HL-60/S4 (cell line): ENCODE data around the gene SLC25A41.

Experiments
- in situ Hi-C: fragments of 300-500 bp; cut with MboI; formaldehyde crosslinking; loops from 2 replicates; pipeline ENCODE4 v1.14.3; 2022; ENCODE audit warnings: low sequenced_read_pairs

The SLC25A41 gene

GRCh38 chr19:6460099-6460884, 26.7 kb upstream of the SLC25A41 start:
- in situ Hi-C loops = no loop called here

- in situ Hi-C loops = no loop called here
These were observed 25.9 kb upstream of the SLC25A41 start, which contains the start of gene SLC25A23 for GRCh38 chr19:6459262-6460098. Gene SLC25A23, minus strand, starts transcription at chr19:6459792. Its CDS starts 164 bp downstream, at chr19:6459628.

GRCh38 chr19:6458695-6459261, 25.2 kb upstream of the SLC25A41 start:
- in situ Hi-C loops = no loop called here

- in situ Hi-C loops = no loop called here
These were observed 24.6 kb upstream of the SLC25A41 start for GRCh38 chr19:6457958-6458694.

GRCh38 chr19:6455924-6456323, 22.4 kb upstream of the SLC25A41 start:
- in situ Hi-C loops = no loop called here

GRCh38 chr19:6453951-6454565, 20.5 kb upstream of the SLC25A41 start:
- in situ Hi-C loops = no loop called here

- in situ Hi-C loops = no loop called here
These were observed 19.3 kb upstream of the SLC25A41 start for GRCh38 chr19:6452899-6453298.

GRCh38 chr19:6452223-6452614, 18.7 kb upstream of the SLC25A41 start:
- in situ Hi-C loops = no loop called here

GRCh38 chr19:6451583-6452222, 18.1 kb upstream of the SLC25A41 start:
- in situ Hi-C loops = no loop called here

GRCh38 chr19:6450166-6450565, 16.6 kb upstream of the SLC25A41 start:
- in situ Hi-C loops = no loop called here

GRCh38 chr19:6448045-6448444, 14.5 kb upstream of the SLC25A41 start:
- in situ Hi-C loops = no loop called here

- in situ Hi-C loops = no loop called here
These were observed 12.9 kb upstream of the SLC25A41 start for GRCh38 chr19:6446452-6446851.

- in situ Hi-C loops = no loop called here
These were observed 10.4 kb upstream of the SLC25A41 start for GRCh38 chr19:6443986-6444385.

GRCh38 chr19:6442087-6442688, 8.6 kb upstream of the SLC25A41 start:
- in situ Hi-C loops = no loop called here

- in situ Hi-C loops = no loop called here
These were observed 7.3 kb upstream of the SLC25A41 start for GRCh38 chr19:6440905-6441304.

GRCh38 chr19:6439743-6440142, 6.2 kb upstream of the SLC25A41 start:
- in situ Hi-C loops = no loop called here

GRCh38 chr19:6433165-6433564, 398 bp downstream of the SLC25A41 start:
- in situ Hi-C loops = no loop called here

- in situ Hi-C loops = no loop called here
These were observed 1.7 kb downstream of the SLC25A41 start for GRCh38 chr19:6431891-6432290.

- in situ Hi-C loops = no loop called here
These were observed 3.9 kb downstream of the SLC25A41 start for GRCh38 chr19:6429419-6430221.
